ENCODE measurements around the gene GPR45.

The GPR45 gene

DNA sequence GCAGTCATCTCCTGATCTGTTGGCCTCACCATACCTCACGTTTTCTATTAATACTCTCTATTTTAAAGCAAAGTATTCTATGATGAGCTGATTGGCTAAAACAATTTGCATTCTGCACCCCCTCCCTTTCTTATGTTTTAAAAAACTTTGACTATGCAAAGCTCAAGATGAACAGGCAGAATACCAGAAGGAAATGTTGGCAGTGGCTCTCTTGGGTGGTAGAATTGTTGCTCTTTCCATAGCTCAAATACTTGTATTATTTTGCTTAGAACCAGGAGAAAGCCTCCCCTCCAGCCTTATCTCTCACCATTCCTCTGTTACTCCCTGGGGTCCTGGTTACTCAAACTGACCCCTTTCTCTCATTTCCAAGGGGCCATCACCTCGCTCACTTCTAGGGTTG is 14.4 kb downstream of the GPR45 start:
- ATAC-seq = no peak

DNA sequence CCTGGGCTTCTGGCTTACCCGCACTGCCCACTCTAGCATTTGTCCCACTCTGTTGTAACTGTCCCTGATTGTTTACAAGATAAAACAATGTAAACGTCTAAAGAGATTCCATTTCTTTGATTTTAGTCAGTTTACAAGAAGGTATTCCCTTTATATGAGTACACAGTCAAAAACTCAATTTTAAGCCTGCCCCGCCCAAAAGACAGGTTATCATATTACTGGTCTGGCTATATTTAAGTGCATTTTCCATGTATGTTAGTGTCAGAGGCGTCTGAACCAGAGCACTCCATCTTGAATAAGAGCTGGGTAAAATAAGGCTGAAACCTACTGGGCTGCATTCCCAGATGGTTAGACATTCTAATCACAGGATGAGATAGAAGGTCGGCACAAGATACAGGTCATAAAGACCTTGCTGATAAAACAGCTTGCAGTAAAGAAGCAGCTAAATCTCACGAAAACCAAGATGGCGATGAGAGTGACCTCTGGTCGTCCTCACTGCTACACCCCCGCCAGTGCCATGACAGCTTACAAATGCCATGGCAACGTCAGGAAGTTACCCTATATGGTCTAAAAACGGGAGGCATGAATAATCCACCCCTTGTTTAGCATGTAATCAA is 15.0 kb downstream of the GPR45 start:
- ATAC-seq = no peak

DNA sequence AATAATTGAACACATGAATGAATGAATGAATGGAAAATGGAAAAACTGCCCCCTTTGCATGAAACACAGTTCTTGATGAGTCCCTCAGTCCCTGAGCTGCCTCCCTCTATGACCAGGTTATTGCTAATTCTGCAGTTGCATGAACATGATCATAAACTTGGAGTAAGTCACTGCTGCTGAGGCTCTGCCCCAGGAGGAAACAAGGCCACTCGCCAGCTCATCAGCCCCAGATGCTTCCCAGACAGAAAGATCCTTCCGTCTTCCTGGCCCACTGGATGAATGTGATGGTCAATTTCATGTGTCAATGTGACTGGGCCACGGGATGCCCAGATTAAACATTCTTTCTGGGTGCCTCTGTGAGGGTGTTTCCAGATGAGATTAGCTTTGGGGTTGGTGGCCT is 16.4 kb downstream of the GPR45 start:
- ATAC-seq = no peak

DNA sequence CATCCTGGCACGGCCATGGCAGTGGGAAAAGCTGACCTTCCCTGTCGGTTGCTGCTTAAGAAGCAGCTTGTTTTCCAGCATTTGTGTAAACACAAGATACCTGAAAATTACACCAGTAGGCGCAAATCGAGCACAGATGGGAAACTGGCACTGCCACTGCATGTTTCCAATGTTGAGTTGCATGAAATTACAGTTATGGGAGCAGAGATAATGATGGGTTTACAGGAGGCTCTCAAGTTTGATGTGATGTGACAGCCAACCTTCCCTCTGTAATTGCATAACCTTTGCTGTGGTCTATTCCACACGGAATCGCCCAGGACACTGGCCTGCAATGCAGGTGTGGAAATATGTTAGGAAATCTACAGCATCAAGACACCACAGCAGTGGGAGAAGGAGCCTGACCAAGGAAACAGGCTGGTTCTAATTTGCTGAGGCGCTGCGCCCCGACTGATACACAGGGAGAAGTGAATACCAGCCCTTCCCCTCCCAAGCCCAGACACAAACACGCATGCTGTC is 17.4 kb downstream of the GPR45 start:
- ATAC-seq = no peak

DNA sequence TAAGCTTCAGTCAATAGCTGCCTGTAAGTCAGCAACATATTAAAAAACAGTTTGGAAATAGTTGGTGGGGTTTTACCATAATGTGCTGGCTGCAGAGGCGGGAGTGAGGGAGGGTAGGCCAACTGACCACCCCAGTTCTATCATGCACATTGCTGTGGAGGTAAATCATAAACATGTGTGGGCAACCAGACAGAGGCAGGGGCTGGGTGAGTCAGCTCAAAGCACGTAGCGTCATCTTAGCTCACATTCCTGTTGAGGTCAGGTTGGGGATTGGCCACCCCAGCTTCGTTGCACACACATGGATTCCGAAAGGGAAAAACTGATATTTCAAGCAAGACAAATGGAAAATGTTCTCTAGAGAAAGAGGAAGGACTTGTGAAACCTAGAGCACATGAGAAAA is 19.5 kb downstream of the GPR45 start:
- no peak for ATAC-seq

DNA sequence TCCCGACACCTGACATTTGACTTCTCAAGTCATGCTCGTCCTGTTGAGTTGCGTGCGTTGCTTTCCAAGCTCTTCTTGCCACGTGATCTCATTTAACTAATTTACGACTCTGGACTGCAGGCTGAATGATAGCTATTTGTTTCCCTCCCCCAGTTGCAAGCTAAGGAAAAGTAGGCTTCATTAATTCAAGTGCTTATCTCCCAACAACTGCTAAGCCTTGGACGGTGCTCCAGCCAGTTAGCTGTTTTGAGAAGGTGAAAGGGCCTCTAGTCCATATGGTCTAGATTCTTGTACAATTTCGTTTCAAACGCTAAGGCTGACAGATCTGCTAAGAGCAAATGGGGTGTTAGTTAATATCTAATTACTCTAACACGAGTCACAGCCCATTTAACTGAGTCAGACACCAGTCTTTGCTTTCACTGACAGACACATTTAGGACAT is 21.1 kb downstream of the GPR45 start:
- no peak for ATAC-seq

DNA sequence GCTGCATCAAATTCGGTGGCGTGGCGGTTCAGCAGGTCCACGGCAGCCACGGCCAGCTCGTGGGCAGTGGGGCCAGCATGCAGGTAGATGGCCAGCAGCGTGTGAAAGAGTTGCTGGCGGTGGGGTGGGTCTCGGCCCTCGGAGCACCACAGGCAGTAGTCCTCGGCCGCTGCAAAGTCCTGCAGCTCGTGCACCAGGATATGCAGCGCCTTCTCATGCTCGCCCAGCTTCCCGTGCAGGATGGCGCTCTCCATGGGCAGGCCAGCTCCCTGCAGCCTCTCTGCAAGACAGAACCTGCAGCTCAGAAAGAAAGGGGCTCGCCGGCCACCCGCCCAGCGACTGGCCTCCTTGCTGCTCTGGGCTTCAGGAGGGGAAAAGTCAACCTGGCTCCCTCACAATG is 27.9 kb downstream of the GPR45 start:
- ATAC-seq = no peak

DNA sequence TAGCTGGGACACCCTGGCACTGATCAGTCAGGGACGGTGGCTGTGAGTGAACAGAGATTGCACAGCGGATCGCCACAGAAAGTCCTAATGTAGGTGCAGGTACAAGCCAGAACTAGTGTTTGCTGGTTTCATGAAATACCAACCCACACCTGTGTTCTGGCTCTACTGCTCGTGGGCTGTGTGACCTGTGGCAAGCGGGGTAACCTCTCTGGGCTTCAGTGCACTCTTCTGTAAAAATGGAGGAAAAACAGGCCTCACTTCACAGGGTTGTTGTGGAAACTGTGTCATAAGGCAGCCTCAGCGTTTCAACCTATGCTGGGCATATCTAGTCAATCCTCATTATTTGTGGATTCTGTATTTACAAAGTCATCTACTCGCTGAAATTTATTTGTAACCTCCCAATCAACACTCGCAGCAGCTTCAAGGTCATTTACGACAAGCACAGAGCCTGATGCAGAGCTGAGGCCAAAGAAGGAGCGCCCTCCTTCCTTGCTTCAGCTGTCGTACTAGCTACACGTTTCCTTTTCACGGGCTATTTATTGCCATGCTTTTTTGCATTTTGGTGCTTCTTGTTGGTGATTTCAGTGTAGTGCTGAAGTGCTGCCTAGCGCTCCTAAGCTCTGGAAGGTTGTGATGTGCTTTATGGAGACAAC is 30.0 kb downstream of the GPR45 start:
- no peak for ATAC-seq

DNA sequence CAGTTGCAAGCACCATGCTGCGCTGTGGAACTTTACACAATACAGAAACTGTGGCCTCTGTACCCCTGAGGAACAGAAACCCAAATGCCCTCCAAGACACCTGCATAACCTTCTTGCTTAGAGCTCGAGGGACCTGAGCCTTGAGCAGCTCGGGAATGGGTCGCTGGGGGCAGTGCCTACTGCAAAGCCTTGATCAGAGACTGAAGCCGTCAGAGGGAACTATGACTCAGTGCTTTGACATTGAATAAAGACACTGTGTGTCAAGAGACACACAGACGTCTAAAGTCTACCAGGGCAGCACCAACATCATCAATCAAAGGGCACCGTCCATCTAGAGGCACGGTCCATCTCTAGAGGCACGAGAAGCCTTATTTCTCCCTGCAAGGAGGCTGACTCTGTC is 30.6 kb downstream of the GPR45 start:
- ATAC-seq = no peak

DNA sequence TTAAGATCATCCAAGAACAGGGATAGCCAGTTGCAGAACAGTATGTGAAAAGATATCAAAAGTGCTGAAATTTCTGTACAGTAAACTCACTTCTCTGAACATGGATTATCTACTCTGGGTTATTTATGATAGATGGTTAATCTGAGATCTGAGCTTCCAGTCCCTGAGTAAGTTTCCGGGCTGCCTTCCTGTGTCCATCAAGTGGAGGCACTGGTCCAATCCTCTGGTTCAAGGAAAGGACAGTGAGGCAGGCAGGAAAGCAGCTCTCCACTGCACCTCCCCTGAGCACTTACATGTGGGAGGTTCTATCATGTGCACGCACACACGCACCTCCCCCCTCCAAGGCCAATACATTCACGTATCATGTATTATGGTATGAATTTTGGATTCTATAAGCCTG is 32.5 kb downstream of the GPR45 start:
- ATAC-seq = no peak

DNA sequence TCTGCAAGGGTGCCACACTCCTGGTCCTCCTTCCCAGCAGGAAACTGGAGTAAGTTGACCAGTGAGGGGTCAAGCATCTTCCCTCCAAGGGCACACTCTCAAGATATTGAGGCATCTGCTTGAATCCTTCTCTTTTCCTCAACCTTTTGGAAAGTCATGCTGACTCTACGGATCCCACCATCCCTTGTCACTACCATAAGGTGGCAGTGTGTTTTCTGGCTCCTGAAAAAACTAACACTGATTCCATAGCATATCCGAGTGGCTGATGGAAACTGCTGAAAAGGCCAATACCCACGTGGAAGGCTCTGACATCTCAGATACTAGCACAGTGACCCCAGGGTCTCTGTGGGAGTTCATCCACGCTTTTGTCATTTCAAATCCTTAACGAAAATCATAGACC is 37.1 kb downstream of the GPR45 start:
- no peak for ATAC-seq

DNA sequence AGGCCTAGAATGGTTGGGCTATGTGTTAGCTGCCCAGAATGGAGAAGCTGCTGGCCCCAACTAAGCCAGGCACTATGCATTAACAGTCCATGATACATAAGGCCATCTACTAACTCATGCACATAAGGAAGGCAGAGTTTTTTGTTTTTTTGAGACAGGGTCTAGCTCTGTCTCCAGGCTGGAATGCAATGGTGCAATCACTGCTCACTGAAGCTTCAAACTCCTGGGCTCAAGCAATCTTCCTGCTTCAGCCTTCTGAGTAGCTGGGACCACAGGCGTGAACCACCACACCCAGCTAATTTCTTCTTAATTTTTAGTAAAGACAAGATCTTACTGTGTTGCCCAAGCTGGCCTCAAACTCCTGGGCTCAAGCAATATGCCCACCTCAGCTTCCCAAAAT is 37.6 kb downstream of the GPR45 start:
- no peak for ATAC-seq

DNA sequence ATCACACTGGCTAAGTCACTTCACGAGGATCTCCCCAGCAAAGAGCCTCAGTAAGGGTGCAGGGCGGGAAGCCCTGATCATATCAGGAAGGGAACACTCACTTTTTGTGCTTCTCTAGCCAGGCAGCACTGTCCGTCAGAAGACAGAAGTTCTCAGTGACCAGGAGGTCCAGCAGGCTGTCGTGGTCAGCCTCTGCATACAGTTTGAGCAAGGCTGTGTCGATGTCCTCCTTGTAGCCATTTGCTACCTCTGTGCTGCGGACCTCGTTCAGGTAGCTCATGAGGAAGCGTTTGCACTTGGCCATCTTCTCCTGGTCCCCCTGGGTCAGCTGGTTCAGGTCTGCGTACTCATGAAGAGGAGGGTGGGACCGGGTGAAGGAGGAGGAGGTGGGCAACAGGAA is 38.7 kb downstream of the GPR45 start:
- no peak for ATAC-seq

DNA sequence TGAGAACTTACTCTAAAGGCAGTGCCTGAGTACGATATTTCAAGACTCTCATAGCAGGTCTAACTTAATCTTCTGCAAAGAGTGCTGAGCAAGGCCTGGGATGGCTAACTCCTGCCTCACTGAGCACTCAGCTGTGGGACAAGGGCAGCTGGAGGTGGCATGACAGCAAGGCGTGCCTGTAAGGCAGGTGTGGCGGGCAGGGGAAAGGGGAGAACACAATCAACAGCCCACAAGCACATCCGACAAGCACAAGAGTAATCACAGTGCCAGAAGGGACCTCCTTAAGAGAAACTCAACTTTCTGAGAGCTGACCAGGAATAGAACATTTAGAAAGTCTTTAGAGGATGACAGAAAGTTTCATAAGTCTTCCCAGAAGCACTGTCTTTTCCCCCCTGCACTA is 42.0 kb downstream of the GPR45 start:
- no peak for ATAC-seq

DNA sequence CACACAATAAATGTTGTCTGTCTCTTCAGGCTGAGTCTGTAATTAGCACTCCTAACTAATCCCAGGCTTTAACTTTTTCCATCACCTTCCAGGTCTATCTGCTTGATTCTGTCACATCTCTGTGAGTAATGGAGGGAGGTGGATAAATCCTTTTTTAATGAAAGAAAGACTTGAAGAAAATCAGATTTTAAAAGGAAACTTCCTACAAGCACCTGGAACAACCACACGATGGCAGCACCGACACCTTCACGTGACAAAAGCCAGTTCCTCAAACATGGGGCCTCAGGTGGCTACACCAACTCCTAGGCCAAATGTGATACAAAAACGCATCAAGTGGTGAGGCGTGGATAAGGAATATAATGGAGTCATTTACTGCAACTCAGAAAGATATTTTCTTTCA is 46.1 kb downstream of the GPR45 start:
- ATAC-seq = no peak

DNA sequence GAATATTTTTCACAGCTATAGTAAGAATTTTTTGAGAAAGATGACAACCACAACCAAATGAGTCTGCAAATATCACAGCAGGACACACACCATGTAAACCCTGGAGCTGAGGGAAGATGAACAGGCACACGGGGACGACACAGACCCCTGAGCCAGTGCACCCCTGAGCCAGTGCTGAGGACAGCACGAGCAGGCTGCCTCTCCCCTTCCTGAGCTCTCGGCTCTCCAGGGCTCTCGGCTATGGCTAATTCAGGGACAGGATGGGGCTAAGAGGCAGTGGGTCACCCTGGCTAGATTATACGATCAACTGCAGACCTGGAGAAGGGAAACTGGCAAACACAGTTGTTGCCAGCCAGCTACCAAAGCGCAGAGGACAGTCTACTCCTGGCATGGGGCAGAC is 46.6 kb downstream of the GPR45 start:
- no peak for ATAC-seq

DNA sequence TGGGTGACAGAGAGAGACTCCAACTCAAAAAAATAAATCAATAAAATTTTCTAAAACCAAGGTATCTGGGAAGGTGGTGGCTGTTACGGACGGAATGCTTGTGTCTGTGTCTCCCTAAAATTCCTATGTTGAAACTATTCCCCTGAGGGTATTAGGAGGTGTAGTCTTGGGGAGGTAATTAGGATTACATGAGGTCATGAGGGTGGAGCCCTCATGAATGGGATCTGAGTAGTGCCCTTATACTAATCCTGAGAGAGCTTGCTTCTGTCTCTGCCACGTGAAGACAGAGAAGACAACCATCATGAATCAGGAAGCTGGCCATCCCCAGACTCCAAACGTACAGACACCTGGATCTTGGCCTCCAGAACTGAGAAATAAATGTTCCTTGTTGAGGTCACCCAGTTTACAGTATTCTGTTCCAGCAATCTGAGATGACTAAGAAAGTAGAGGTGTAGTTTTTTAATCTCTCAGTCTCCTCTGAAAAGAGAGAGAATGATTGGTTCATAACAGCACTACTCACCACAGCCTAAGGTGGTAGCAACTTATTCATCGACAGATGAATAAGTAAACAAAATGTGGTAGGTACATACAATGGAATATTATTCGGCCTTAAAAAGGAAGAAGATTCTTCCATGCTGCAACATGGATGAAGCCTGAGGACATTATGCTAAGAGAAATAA is 49.6 kb downstream of the GPR45 start:
- no peak for ATAC-seq

DNA sequence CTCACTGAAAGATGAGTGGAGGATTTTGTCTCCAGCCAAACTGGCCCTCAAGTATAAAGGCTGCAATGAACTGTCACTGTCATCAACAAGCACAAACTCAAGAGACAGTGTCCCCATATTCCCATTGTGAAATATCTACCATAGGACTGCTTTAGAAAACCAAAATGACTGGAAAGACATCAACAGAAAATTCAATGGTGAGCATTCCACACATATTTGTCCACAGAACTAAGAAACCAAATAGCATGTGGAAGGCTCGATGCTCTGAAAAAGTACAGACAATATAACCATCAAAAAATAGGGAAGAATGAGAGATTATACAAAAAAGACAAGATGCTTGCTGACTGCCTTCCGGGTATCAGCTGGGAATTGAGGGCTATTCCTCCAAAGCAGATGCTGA is 50.4 kb downstream of the GPR45 start:
- ATAC-seq = no peak

Measured in activated CD4-positive, CD25-positive, alpha-beta regulatory T cell treated with anti-CD3 and anti-CD28 coated beads, Interleukin-2, amount 50 U/mL, for 24 hours (primary cell).